ENCODE data around the gene GNG7. TPM values are rescaled to one million over a fixed set of nuclear protein-coding genes. Genes with fewer than 3 reads are reported as not detected.

GNG7 gene
- total and polyA plus RNA-seq, 10 of the 15 experiments (the other 5 are each of a cell fraction or from before 2014, with no cell fraction given): 1.9 to 13.6 (median 6.5) TPM

DNA sequence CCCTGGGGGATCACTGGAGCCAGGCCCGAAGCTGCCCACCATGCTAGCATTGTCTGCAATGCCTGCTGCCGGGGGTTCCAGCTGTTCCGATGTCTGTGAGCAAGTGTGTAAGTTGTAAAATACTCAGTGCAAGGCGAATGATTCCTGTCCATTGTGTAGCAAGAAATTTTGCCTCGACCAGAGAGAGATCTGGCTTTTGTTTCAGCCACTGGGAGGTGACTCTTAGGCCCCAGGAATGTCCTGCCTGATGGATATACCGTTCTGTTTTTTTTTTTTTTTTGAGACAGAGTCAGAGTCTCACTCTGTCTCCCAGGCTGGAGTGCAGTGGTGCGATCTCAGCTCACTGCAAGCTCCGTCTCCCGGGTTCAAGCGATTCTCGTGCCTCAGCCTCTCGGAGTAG lies 233.9 kb downstream of the GNG7 start:
- no TSS peak for BruUV-seq (replicated peaks)
- SMC1A ChIA-PET (ENCODE audit: uncharacterized antibody, unreplicated experiment): interaction anchor here (0.9 to 1.4 kb wide), 2 partner anchors 143 to 146 kb away, joined by 4 read pairs; no protein-coding TSS in a partner anchor
- no peaks in the 10 kb centered on the region for H3K79me2 ChIP-seq (ENCODE audit: control insufficient read depth, insufficient read depth, low read length)

More for the DNA sequence above, 233.9 kb downstream of the GNG7 start:
- CTCF ChIA-PET: interaction anchor here (1.7 kb wide), 1 partner anchor 143 kb away, joined by 7 read pairs; no protein-coding TSS in a partner anchor
- intact Hi-C loops (cut with micrococcal nuclease; ENCODE audit: unreplicated experiment) (loop anchor here (10.0 kb wide), 1 partner anchor 276 kb away; the partner anchor contains the start of gene SLC39A3), in situ Hi-C loops (cut with MboI) (loop anchor here (5.0 kb wide), 1 partner anchor 284 kb away; no protein-coding TSS in a partner anchor)
- Histone ChIP-seq H3K36me3 (ENCODE audit: control insufficient read depth in 2 of 2, insufficient read depth in 2 of 2, low read length in 1 of 2) (no peaks in the 10 kb centered on the region), H4K20me1 (ENCODE audit: control insufficient read depth, insufficient read depth) (no peaks in the 10 kb centered on the region), H2AFZ (ENCODE audit: control insufficient read depth, low read depth, low read length) (no peak overlapping the region), H3K9ac (ENCODE audit: control insufficient read depth, insufficient read depth, low read length) (no peak overlapping the region), H3K4me2 (ENCODE audit: control insufficient read depth, insufficient read depth) (no peak overlapping the region), H3K9me3 (replicated peaks; ENCODE audit: control insufficient read depth, insufficient read depth, low read length) (no peaks in the 10 kb centered on the region), H3K4me1 (ENCODE audit: control insufficient read depth, insufficient read depth, low read length) (peaks cover 8% of the 10 kb centered on the region), H3K27ac (ENCODE audit: control insufficient read depth, insufficient read depth) (no peak overlapping the region), H3K4me3 (no peak overlapping the region), H3K27me3 (replicated peaks in 1 of 2; ENCODE audit: control insufficient read depth in 2 of 2, insufficient read depth in 2 of 2, low read length in 1 of 2) (no peaks in the 10 kb centered on the region)
- 76% methylated on average over 11 of the region's 12 CpGs for WGBS (ENCODE audit: insufficient coverage, insufficient replicate concordance, low lambda C conversion rate, missing lambda C conversion rate)
- POLR2A ChIA-PET: interaction anchor here (0.6 to 0.7 kb wide), 2 partner anchors 62 to 93 kb away, joined by 4 to 5 read pairs; no protein-coding TSS in a partner anchor
- TF ChIP-seq, protein P1, sequence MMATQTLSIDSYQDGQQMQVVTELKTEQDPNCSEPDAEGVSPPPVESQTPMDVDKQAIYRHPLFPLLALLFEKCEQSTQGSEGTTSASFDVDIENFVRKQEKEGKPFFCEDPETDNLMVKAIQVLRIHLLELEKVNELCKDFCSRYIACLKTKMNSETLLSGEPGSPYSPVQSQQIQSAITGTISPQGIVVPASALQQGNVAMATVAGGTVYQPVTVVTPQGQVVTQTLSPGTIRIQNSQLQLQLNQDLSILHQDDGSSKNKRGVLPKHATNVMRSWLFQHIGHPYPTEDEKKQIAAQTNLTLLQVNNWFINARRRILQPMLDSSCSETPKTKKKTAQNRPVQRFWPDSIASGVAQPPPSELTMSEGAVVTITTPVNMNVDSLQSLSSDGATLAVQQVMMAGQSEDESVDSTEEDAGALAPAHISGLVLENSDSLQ (IDR thresholded peaks at IDR 0.05): no peak
- TF ChIP-seq CBX3 (IDR thresholded peaks at IDR 0.05; ENCODE audit: borderline replicate concordance, low read depth): no peak
- no peak for TF ChIP-seq GABPA (IDR thresholded peaks at IDR 0.05; ENCODE audit: low read depth)
- TF ChIP-seq PAX8 (IDR thresholded peaks at IDR 0.05): no peak
- no peak for TF ChIP-seq ZZZ3 (IDR thresholded peaks at IDR 0.05; ENCODE audit: control insufficient read depth, insufficient read length, low read depth)
- no peak for TF ChIP-seq GATAD2B (conservative IDR thresholded peaks at IDR 0.05; ENCODE audit: low read depth)
- TF ChIP-seq CBFB (IDR thresholded peaks at IDR 0.05; ENCODE audit: low read depth): no peak
- TF ChIP-seq SP1 (IDR thresholded peaks at IDR 0.05; ENCODE audit: low read depth, low read length): no peak
- TF ChIP-seq, protein P2, sequence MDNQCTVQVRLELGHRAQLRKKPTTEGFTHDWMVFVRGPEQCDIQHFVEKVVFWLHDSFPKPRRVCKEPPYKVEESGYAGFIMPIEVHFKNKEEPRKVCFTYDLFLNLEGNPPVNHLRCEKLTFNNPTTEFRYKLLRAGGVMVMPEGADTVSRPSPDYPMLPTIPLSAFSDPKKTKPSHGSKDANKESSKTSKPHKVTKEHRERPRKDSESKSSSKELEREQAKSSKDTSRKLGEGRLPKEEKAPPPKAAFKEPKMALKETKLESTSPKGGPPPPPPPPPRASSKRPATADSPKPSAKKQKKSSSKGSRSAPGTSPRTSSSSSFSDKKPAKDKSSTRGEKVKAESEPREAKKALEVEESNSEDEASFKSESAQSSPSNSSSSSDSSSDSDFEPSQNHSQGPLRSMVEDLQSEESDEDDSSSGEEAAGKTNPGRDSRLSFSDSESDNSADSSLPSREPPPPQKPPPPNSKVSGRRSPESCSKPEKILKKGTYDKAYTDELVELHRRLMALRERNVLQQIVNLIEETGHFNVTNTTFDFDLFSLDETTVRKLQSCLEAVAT (IDR thresholded peaks at IDR 0.05): no peak
- TF ChIP-seq POU2F2 (IDR thresholded peaks at IDR 0.05; ENCODE audit: borderline replicate concordance, low read depth, low read length): no peak
- TF ChIP-seq, protein P3, sequence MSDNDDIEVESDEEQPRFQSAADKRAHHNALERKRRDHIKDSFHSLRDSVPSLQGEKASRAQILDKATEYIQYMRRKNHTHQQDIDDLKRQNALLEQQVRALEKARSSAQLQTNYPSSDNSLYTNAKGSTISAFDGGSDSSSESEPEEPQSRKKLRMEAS (IDR thresholded peaks at IDR 0.05; ENCODE audit: low read depth, low read length): no peak
- TF ChIP-seq ASH2L (IDR thresholded peaks at IDR 0.05; ENCODE audit: borderline replicate concordance, low read depth): no peak
- TF ChIP-seq, protein P4, sequence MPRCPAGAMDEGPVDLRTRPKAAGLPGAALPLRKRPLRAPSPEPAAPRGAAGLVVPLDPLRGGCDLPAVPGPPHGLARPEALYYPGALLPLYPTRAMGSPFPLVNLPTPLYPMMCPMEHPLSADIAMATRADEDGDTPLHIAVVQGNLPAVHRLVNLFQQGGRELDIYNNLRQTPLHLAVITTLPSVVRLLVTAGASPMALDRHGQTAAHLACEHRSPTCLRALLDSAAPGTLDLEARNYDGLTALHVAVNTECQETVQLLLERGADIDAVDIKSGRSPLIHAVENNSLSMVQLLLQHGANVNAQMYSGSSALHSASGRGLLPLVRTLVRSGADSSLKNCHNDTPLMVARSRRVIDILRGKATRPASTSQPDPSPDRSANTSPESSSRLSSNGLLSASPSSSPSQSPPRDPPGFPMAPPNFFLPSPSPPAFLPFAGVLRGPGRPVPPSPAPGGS (IDR thresholded peaks at IDR 0.05; ENCODE audit: borderline replicate concordance, insufficient read depth, low read depth, low read length, poor library complexity, severe bottlenecking): no peak
- no peak for TF ChIP-seq TCF12 (IDR thresholded peaks at IDR 0.05; ENCODE audit: low read depth, low read length)
- TF ChIP-seq JUND (IDR thresholded peaks at IDR 0.05; ENCODE audit: low read depth, low read length): no peak
- FAIRE-seq (no peak), ATAC-seq (no peak), DNase-seq (ENCODE audit: low read depth, low spot score) (no peak)
- RAD21 ChIA-PET (ENCODE audit: unreplicated experiment): interaction anchor here (0.6 kb wide), 1 partner anchor 11 kb away, joined by 4 read pairs; no protein-coding TSS in a partner anchor

Data from GM12878 (cell line).